Measurements from ENCODE around the gene GTF2E1.

- TF ChIP-seq CTCF (IDR thresholded peaks at IDR 0.05) (no peak), POLR2A (IDR thresholded peaks at IDR 0.05) (peak; percentile 5)
Measured at GRCh38 chr3:120742198-120742848, at the start of gene GTF2E1, which contains the start of gene RABL3.
